GM18507 (cell line): ENCODE measurements around the gene DACH2.

Experiments used
- DNase-seq: peaks from one replicate; pipeline ENCODE4 v3.0.0; 2011; ENCODE audit warnings: low read depth; ENCODE audit not compliant: insufficient read length; ENCODE audit errors: extremely low spot score
- FAIRE-seq: peaks from 2 replicates; lab custom pipeline; 2011; peaks lifted over from hg19 to GRCh38; lab: Jason Lieb, UNC

The DACH2 gene

DNA sequence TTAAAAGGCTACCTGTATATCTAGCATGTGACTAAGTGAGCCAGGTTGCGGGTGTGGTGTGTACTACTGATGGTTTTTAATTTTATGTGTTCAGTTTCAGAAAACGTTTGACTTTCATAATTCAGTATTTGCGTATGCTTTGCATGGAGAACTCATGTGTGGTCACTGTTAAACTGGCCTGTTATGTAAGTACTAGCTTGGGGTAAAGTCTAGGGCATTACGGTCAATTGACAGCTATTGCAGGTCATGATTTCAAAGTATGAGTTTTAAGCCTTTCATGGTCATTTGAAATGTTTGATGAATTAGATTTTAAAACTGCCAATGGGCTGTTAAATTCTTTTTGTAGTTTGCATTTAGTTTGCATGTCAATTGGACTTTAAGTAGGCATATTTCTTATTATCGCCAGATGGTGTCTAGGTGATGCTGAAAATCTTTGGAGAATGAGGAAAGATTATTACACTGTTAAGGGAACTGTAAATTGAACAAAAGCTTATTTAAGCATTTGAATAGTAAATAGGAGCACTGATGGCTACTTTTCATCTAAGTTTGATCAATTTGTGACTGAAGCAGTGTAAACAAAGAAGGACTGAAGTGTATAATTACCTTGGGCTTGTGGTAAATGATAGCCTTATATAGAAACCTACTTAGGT lies 563.4 kb downstream of the DACH2 start:
- DNase-seq (no peak), FAIRE-seq (no peak)

DNA sequence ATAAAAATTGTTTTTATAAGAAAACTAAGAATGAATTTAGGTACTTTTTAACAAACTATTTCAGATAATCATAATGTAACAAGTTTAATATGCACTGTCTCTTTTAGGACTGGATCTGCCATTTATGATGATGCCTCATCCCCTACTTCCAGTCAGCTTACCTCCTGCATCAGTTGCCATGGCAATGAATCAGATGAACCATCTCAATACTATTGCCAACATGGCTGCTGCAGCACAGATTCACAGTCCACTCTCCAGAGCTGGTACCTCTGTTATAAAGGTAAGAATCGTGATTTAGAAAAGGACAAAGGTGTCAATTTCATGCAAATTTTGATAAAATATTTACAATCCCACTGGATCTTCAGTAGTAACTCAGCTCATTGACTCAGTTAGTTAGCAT lies 566.2 kb downstream of the DACH2 start:
- DNase-seq (no peak), FAIRE-seq (no peak)

- FAIRE-seq (no peak), DNase-seq (no peak)
Observed at GRCh38 chrX:86724277-86724676, 576.0 kb downstream of the DACH2 start.

DNA sequence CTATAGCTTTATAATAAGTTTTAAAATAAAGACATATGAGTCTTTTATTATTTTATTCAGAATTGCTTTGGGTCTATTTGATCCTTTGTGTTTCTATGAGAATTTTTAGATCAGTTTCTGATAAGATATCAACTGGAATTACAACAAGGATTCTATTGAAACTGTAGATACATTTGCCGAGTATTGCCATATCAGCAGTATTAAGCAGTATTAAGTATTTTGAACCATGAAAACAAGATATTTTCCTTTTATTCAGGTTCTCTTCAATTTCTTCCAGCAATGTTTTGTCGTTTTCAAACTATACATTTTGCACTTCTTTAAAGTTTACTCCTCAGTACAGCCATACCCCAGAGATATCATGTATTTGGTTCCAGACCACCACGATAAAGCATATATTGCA lies 598.8 kb downstream of the DACH2 start:
- FAIRE-seq, result no peak
- DNase-seq, result no peak

GRCh38 chrX:86805241-86805640 lies 657.0 kb downstream of the DACH2 start:
- FAIRE-seq (no peak), DNase-seq (no peak)

DNA sequence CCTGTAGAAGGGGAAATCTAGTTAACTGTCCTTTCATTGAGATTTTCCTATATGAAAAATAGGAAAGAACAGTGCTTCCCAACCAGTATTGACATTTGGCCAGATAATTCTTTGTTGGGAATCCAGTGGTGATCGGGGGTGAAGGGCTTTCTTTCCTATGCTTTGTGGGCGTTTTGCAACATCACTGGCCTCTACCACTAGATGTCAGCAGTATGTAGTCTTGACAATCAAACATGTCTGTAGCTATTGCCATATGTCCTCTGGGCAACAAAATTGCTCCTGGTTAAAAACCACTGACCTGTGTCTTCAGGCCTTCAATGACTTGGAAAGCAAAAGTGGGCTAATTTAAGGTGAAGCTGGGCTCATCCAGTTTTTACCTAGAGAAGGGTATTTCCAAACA lies 658.5 kb downstream of the DACH2 start:
- no peak for FAIRE-seq
- DNase-seq, result no peak

DNA sequence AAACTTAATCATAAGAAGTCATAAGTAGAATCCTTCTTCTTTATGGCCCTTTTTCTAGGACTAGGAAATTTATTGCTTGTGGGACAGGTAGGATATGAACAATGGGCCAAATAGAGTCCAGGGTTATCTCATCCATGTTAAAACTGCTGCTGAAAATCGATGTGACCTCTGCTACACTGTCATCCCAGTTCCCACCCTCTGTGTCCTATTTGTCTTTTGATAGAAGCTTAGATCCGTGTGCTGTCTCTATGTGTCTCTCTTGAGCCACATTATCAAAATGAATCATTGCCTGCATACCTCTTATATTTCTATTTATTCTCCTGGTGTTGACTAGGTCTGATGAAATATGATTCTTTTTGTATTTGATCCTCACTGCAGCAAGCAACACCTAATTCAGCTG lies 661.4 kb downstream of the DACH2 start:
- no peak for FAIRE-seq
- DNase-seq, result no peak

GRCh38 chrX:86829786-86830185 lies 681.5 kb downstream of the DACH2 start:
- FAIRE-seq (no peak), DNase-seq (no peak)

- no peak for FAIRE-seq
- DNase-seq, result no peak
Observed at GRCh38 chrX:86830685-86831084, 682.4 kb downstream of the DACH2 start.

GRCh38 chrX:86845101-86845500 lies 696.9 kb downstream of the DACH2 start:
- no peak for FAIRE-seq

More at GRCh38 chrX:86845101-86845500, 696.9 kb downstream of the DACH2 start:
- DNase-seq, result no peak
